Measurements from ENCODE around the gene SLC4A4.

The SLC4A4 gene

GRCh38 chr4:71338846-71339593 is at the start of gene SLC4A4:
Gene SLC4A4, plus strand, starts transcription at chr4:71339020.
- TF ChIP-seq FOXM1 (IDR thresholded peaks at IDR 0.05; ENCODE audit: borderline replicate concordance, low read depth) = no peak
- no peak for TF ChIP-seq TEAD4 (IDR thresholded peaks at IDR 0.05)
- TF ChIP-seq TAF1 (IDR thresholded peaks at IDR 0.05; ENCODE audit: low read depth) = no peak
- no peak for TF ChIP-seq TCF12 (IDR thresholded peaks at IDR 0.05; ENCODE audit: low read depth)
- TF ChIP-seq, protein P1, sequence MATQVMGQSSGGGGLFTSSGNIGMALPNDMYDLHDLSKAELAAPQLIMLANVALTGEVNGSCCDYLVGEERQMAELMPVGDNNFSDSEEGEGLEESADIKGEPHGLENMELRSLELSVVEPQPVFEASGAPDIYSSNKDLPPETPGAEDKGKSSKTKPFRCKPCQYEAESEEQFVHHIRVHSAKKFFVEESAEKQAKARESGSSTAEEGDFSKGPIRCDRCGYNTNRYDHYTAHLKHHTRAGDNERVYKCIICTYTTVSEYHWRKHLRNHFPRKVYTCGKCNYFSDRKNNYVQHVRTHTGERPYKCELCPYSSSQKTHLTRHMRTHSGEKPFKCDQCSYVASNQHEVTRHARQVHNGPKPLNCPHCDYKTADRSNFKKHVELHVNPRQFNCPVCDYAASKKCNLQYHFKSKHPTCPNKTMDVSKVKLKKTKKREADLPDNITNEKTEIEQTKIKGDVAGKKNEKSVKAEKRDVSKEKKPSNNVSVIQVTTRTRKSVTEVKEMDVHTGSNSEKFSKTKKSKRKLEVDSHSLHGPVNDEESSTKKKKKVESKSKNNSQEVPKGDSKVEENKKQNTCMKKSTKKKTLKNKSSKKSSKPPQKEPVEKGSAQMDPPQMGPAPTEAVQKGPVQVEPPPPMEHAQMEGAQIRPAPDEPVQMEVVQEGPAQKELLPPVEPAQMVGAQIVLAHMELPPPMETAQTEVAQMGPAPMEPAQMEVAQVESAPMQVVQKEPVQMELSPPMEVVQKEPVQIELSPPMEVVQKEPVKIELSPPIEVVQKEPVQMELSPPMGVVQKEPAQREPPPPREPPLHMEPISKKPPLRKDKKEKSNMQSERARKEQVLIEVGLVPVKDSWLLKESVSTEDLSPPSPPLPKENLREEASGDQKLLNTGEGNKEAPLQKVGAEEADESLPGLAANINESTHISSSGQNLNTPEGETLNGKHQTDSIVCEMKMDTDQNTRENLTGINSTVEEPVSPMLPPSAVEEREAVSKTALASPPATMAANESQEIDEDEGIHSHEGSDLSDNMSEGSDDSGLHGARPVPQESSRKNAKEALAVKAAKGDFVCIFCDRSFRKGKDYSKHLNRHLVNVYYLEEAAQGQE (IDR thresholded peaks at IDR 0.05; ENCODE audit: low read depth) = no peak
- TF ChIP-seq, protein P2, sequence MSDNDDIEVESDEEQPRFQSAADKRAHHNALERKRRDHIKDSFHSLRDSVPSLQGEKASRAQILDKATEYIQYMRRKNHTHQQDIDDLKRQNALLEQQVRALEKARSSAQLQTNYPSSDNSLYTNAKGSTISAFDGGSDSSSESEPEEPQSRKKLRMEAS (IDR thresholded peaks at IDR 0.05) = no peak
- TF ChIP-seq CEBPB (IDR thresholded peaks at IDR 0.05) = no peak
- no peak for TF ChIP-seq YY1 (IDR thresholded peaks at IDR 0.05; ENCODE audit: low read depth)
- TF ChIP-seq, protein P3, sequence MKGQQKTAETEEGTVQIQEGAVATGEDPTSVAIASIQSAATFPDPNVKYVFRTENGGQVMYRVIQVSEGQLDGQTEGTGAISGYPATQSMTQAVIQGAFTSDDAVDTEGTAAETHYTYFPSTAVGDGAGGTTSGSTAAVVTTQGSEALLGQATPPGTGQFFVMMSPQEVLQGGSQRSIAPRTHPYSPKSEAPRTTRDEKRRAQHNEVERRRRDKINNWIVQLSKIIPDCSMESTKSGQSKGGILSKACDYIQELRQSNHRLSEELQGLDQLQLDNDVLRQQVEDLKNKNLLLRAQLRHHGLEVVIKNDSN (IDR thresholded peaks at IDR 0.05) = no peak
- no peak for TF ChIP-seq RAD21 (IDR thresholded peaks at IDR 0.05; ENCODE audit: low read depth)
- no peak for TF ChIP-seq EP300 (IDR thresholded peaks at IDR 0.05; ENCODE audit: borderline replicate concordance)

DNA sequence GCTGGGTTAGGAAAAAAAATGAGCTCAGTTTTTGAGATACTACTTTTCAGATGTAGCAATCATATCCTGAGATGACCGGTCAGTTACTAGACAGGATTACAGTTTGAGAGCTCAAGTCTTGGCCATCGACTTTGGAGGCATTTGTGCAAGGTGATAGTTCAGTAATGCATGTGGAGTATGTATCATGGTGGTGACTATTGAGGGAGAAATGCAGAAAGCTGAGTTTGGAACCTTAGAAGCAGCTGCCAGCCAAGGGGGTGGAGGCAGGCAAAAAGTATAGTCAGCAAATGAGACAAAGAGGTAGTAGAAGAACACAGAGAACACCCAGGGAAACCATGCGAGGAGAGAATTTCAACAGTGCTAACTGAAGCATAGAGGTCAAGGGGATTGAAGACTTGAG is 48.7 kb upstream of the SLC4A4 start:
- TF ChIP-seq, protein P2 (IDR thresholded peaks at IDR 0.05) = no peak
- TF ChIP-seq YY1 (IDR thresholded peaks at IDR 0.05; ENCODE audit: low read depth) = no peak
- no peak for TF ChIP-seq ZBTB7A (IDR thresholded peaks at IDR 0.05; ENCODE audit: low read depth)
- TF ChIP-seq, protein P3 (IDR thresholded peaks at IDR 0.05) = no peak
- no peak for TF ChIP-seq TEAD4 (IDR thresholded peaks at IDR 0.05)

DNA sequence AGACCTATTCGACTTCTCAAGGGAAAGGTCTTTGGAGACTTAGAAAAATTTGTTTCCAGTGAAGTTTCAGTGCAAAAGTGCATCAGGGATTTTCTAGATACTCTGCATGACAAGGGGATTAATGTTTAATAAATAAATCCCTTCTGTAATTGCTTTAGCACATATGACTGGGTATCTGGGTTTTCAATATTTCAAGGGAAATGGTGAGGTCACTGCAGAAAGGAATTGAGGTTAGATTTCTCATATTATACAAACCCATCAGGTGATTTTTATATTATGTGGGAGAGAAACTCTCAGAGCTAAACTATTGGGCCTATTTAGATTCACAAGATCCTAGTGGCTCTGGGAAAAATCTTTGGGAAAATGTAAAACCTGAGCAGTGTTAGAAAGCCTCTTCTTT is 48.3 kb upstream of the SLC4A4 start:
- TF ChIP-seq TAF1 (IDR thresholded peaks at IDR 0.05; ENCODE audit: low read depth) (no peak), RAD21 (IDR thresholded peaks at IDR 0.05; ENCODE audit: low read depth) (no peak)

- no peak for TF ChIP-seq TCF12 (IDR thresholded peaks at IDR 0.05; ENCODE audit: low read depth)
- TF ChIP-seq EGR1 (IDR thresholded peaks at IDR 0.05) = no peak
- TF ChIP-seq TEAD4 (IDR thresholded peaks at IDR 0.05) = no peak
- TF ChIP-seq, protein P2 (IDR thresholded peaks at IDR 0.05) = no peak
- no peak for TF ChIP-seq CREB1 (IDR thresholded peaks at IDR 0.05; ENCODE audit: low read depth)
- TF ChIP-seq CEBPB (IDR thresholded peaks at IDR 0.05) = no peak
- no peak for TF ChIP-seq TAF1 (IDR thresholded peaks at IDR 0.05; ENCODE audit: low read depth)
- no peak for TF ChIP-seq NFIC (IDR thresholded peaks at IDR 0.05)
- no peak for TF ChIP-seq ZBTB7A (IDR thresholded peaks at IDR 0.05; ENCODE audit: low read depth)
- no peak for TF ChIP-seq RAD21 (IDR thresholded peaks at IDR 0.05; ENCODE audit: low read depth)
- TF ChIP-seq, protein P3 (IDR thresholded peaks at IDR 0.05) = no peak
Observed at GRCh38 chr4:71292228-71292627, 46.6 kb upstream of the SLC4A4 start.

DNA sequence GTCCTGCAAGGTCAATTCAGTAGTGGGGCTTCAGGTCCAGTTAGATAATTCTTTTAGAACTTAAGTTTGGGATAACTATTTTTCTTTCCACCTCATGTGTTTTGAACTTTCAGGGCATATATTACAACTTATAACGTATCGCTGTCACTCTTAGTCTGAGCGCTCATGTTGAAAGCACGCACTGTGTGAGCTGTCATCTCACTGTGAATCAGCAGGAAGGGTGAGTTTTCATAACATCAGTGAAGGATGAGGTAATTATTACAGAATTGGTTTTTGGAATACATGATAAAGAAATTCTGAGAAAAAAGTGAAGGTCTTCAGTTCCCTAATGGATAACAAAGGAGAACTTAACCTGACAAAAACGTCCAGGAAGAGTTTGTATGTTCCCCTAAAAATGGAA is 45.1 kb upstream of the SLC4A4 start:
- TF ChIP-seq CEBPB (IDR thresholded peaks at IDR 0.05) (no peak), NFIC (IDR thresholded peaks at IDR 0.05) (no peak), CREB1 (IDR thresholded peaks at IDR 0.05; ENCODE audit: low read depth) (no peak), TCF12 (IDR thresholded peaks at IDR 0.05; ENCODE audit: low read depth) (no peak), TAF1 (IDR thresholded peaks at IDR 0.05; ENCODE audit: low read depth) (no peak), TEAD4 (IDR thresholded peaks at IDR 0.05) (no peak), YY1 (IDR thresholded peaks at IDR 0.05; ENCODE audit: low read depth) (no peak), RAD21 (IDR thresholded peaks at IDR 0.05; ENCODE audit: low read depth) (no peak)
- TF ChIP-seq, protein P1 (IDR thresholded peaks at IDR 0.05; ENCODE audit: low read depth) = no peak
- TF ChIP-seq, protein P2 (IDR thresholded peaks at IDR 0.05) = no peak
- TF ChIP-seq, protein P3 (IDR thresholded peaks at IDR 0.05) = no peak
